22Rv1 (cell line): ENCODE results near the gene GPR108.

Experiments used
- CTCF ChIP-seq: fragments of 450-650 bp; IDR thresholded peaks from 2 replicates; pipeline ENCODE4 v1.5.1; 2017; ENCODE audit warnings: mild to moderate bottlenecking
- ZFX ChIP-seq: fragments of 450-650 bp; IDR thresholded peaks from 2 replicates; pipeline ENCODE4 v1.6.1; 2017; ENCODE audit warnings: antibody characterized with exemption, borderline replicate concordance

- no peak for TF ChIP-seq CTCF
- no peak for TF ChIP-seq ZFX
These were observed 51.9 kb downstream of the GPR108 start for GRCh38 chr19:6685482-6685881.
